Measurements from ENCODE around the gene NRN1.

Gene NRN1

DNA sequence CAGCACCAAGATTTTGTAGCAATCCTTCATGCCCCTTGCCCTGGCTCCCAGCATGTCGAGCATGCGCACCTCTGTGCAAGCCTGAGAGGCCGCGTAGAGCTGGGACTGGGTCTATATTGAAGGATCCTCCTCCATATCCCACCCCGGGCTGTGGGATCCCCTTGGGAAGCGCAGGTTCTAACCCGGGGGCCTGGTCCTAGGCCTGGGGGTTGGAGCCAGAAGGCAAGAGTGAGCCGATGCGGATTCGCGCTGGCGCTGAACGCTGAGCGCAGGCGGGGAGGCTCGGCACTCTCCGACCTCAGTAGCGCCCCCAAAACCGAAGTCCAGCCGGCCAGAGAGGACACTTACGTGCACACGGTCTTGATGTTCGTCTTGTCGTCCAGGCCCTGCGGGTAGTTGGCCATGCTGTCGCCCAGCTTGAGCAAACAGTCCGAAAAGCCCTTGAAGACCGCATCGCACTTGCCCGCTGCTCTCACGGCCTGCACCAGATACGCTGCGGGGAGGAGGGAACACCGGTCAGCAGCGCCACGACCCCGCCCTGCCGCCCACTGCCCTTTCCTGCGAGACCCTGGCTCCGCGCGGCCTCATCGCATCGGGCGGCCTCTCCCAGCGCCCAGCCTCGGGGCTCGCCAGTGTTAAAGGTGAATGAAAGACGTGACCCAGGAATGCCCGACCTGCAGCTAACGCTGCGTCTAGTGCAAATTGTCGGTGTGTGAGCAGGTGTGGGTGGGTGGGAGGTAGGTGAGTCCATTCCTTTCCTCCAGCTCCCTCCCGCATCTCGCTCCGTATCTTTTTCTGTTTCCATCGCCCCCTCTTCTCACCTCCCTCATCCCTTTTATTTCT, 4.5 kb downstream of the NRN1 start:
- no peak for DNase-seq

DNA sequence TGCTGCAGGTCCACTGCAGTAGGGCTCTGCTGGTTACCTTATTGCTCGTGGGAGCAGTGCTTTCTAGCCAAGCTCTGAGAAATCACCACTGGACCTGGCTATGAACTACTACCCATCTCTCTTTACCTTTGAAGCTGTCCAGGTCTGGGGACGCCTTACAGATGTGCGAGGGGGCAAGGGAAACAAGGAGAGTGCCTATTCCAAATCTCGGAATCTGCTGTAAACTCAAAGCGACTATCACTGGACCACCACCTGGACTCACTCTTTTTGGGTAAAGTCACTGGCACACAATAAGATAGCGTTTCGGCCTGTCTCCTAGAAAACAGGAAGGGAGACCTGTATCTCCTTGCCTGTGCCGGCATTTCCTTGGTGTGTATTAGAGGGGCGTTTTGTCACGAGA, 5.3 kb downstream of the NRN1 start:
- DNase-seq, result no peak

DNA sequence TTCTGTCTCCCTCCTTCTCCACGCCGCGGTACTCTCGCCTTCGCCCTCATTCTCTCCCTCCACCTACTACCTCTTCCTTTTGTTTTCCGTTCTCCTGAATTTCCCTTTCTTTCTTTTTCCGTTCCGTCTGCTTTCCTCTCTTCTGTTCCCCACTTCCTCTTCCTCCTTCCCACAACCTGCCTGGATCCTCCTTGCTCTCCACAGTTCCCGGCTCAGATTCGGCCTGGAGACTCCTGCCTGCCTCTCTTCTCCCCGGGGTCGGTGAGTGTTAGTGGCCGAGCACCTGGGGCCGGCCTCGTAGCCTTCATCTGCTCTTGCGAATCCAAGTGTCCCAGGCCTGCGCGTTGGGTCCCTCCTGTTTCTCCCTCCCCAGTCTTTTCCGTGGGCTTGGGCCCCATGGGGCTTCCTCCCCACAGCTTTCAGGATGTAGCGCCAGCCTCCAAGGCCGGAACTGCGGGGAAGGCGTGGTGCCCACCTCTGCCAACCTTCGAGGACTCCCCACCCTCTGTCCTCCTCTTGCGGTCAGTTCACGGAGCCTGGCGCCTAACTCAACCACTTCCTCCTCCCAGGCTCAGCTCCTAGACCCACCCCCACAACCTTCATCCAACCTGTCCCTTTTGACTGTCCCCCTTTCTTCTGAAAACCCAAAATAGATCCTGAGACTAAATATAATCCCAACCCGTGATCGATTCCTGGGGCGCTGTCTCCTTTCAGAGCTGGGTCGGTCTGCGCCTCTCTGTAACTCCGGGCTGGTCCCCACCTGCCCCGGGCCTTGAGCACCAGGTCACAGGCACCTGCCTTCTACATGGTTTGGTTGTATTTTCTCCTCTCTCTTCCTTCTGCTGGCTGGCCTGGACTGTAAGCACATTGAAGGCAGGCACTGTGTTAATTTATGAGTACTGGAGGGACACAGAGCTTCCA, 6.8 kb downstream of the NRN1 start:
- no peak for DNase-seq

DNA sequence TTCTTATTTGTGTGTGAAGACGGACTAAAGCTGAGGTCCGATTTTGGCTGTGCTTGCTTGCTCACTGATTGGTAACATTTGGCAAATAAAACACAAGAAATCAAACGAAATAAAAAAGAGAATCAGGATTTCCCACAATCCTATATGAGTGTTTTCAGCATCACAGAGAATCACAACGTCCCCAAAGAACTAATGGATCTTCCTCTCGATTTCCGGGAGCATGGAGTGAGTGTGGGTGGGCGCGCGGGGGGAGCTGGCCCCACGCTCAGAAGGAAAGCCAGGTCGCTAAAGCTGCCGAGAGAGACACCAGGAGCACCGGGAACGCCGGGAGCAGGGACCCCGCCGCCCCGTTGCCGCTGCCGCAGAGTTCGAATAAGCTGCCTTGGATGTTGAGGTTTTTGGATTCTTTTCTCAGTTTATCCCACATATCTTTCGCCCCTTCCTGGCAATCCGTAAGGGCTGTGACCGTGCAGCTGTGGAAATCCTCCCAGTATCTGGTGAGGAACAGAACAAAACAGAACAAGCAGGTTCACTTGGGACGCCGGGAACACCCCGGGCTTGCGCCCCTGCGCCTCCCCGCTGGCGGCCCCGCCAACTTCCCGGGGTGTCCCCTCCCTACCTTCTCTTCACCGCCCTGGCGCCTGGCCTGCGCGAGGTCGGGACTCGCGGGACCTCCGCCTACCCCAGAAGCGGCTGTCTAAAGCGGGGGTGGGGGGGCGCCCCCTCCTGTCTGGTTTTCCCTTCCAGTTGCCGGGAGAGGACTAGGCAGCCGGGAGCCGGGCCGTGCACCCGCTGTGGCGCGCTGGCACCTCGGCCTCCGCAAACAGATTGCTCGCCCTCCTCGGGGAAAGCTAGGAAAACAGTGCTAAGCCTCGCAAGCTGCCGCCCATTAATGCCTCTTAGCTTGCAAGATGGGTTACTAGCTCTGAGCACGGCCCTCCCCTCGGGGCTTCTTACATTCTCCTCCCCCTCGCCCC, 7.7 kb downstream of the NRN1 start:
- DNase-seq, result no peak

DNA sequence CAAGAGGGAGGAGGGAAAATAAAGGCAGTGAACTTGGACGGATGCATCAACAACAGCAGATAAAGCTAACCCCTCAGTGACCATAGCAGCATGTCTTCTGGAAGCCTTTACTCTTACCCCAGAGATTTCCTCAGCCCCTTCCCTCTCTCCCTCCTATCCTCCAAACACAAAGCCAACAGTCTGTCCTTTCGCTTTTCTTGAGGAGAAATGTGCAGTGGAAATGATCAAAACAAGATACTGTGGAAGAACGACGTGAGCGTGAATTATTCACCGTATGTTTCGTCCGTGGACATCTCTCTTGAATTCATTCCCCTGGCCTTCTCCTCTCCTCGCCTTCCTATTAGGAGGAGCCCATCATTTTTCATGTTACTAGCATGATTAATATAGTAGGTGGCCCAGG, 8.5 kb downstream of the NRN1 start:
- DNase-seq, result no peak

DNA sequence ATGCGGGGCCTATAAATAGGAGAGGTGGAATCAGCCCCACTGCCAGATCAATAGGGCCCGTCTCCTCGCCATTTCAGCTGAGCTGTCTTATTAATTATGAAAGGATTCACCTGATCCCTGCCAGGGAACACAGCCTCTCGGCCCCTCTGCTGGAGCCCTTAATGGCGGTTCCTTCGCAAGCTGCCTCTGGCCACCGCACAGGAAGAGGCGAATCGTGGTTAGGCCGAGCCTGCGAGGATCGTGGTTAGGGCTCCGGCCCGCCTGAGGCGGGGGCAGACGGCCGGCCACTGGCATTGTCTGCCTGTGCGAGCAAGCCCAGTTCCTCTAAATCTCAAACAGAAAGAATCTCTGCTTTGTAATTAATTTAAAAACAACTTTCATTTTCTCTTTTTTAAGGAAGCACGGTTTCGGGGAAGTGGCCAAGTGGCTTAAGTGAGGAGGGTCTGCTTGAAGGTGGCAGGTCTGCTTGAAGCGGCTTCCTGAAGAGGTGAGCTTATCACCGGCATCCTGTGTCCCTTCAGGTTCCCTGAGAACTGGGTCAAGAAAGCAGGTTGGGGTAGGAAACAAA, 9.2 kb downstream of the NRN1 start:
- DNase-seq, result no peak

DNA sequence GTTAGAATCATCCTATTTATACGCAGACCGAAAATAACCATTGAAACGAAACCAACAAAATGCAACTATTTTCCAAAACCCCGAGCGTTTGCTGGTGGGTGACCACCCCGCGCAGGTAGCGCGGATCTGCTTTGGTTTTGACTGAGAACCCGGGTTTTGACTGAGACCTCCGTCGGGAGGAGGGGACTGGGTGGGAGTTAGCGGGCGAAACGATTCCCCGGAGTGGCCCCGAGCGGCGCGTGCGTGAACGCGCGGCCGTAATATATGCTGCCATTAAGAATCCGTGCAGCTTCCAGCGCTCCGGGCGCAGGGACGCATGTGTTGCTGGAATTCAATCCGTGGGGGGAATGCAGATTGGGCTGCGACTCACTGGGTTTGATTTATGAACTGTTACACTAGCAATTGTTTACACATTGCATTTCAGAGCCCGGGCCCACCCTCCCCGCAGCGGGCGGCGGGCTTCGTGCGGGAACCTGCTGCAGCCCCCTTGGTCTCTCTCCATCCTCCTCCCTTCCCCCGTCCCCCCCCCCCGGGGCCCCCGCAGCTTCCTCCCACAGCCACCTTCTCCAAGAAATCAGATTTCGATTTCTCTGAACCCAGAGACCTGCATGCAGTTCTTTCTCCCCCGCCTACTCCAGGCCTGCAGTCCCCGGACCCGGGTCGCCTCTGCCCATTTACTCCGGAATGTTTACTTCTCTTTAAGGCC, 9.9 kb downstream of the NRN1 start:
- no peak for DNase-seq

DNA sequence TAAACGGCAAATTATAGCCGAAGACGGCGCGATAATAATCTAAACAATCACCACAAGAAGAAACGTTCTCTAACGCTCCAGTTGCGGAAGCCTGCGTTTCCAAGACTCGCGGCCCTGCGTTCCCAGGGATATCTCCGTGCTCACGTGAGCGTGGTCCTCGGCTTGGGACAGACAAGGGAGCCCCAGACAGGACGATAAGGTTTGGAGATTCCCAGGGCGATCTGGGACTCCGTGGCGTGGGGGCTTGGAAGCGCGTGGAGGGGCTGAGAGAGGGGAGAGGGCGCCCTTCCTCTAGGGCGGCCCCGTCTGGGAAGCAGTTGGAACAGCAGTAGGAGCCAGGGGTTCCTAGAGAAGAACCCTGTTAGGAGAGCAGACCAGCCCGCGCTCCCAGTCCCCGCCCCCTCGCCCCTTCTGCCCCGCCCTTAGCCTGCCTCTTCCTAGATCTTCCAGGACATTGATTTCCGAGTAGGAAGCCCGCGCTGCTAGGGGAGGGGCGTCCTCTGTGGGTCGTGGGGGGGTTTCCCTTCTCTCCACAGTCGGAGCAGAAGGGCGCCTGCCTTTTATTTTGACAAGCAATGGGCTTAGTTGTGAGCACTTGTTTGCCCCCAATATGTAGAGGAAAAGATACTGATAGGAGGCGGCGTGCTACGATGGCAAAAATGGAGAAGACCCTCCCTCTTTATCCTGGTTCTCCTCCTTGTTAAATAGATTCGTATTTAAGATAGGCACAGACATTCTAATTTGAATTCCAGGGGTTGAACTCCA, 10.6 kb downstream of the NRN1 start:
- no peak for DNase-seq

DNA sequence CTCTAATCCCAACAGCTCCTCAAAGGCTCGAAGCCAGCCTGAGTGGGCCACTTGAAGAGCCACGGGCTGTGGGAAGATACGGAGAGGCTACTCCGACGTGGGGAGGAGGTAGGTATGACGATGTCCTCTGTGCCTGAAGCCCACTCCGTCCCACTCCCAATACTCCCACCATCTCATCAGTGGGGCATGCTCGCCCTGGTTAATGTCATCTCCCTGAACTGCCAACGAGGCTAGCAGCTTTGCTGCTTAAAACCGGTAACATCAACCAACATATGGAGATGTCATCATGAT, 11.1 kb downstream of the NRN1 start:
- no peak for DNase-seq

DNA sequence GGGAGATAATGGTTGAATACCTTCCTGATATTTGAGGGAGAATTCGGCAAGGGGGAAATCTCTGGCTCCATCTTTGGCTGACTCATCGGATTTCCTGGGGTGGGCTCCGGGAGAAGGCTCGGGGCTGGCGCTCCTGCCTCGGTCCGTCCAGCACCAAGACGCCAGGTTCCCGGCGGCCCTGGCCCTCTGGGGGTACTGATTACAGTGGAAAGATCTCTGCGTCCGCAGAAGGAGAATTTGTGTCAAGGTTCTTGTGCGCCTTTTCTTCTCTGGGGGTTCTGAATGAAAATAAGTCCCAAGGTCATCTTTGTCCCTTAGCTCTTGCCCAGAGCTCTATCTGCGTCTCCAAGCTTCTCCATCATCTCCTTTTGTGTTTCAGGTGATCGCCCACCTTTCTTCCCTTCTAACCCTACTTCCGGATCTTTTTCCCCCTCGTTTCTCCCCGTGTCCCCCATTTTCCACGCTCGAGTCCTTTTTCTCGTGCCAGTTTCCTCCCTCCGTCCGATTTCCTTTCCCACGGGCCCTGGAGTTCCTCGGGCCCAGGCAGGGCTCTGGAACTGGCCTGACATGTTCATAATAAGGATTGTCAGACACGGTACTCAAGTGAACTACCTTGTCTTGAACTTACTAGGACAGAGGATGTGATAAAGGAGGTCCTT, 11.6 kb downstream of the NRN1 start:
- no peak for DNase-seq

DNA sequence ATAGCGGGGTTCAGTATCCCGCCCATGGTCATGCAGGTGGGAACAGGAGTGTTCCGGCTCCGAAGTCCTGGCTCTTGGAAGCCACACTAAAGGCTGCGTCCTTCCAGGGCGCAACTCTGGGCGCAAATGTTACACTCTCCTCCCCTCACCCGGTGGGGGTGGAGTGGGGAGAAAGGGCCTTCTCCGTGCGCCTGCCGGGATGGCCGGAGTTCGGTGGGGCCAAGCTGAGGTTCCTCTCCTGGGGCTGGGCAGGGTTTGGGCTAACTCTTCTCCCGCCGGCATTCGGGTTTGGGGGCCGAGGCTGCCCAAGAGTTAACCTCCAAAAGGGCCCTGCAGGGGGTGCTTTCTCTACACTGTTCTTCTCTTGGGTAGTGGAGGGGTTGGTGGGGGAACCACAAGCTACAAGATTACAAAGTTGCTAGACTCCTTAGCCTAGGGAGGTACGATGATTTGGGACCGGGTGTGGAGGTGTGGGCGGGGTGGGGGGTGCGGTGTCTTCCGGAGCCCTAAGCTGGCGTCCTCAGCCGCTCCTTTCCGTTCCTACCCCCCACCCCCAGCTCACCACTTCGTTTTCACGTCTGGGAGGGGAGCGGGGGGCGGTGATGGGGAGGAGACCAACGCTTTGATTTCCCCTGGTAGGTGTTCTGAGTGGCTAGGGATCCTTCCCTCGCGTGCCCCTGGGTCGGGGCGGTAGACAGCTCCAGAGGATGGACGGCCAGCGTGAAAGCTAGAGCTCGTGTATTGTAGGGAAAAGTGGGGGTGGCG, 12.3 kb downstream of the NRN1 start:
- DNase-seq, result no peak

DNA sequence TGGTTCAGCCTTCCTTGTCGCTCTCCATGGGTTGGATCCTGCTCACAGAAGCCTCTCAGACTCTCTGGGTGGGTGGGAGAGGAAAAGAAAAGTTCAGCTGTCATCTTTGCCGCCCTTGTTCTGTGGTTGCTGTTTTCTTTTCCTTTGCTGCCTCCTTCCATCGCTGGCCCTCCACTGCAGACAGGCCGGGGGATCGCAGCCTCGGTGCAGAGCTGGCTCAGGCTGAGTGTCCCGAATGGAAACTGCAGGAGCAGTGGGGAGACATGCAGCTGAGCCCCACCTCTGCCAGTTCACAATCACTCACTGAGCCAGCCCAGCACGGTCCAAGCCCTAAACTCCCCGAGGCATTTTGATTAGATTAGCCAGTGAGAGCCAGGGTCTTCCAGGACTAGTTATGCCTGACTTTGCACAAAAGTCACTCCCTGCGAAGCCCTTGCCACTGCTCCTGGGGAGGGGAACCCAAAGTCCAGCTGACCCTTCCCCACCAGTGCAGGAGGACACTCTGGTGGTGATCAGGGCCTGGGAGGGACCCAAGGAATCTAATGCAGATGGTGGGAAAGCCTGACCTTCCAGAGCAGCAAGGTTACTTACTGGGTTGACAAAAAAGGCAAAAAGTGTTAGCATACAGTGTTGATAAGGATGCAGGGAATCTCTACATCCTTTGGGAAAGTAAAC, 14.0 kb downstream of the NRN1 start:
- no peak for DNase-seq

DNA sequence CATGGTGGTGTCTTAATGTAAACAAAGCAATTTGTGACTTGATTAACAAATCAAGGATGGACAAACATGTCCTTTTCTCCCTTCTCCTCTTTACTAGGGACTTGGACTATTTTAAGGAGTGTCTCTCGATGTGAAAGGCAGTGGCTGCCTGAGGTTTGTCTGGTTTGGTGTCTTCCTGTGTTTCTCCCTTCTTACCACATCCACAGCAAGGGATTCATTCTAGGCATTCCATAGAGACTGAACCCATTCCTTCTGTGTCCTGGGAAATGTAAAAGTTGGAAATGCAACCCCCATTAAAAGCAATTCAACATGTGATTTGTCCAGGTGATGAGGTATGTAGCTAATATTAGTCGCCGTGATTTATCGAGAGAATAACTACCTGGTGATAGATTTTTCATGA, 15.9 kb downstream of the NRN1 start:
- no peak for DNase-seq

DNA sequence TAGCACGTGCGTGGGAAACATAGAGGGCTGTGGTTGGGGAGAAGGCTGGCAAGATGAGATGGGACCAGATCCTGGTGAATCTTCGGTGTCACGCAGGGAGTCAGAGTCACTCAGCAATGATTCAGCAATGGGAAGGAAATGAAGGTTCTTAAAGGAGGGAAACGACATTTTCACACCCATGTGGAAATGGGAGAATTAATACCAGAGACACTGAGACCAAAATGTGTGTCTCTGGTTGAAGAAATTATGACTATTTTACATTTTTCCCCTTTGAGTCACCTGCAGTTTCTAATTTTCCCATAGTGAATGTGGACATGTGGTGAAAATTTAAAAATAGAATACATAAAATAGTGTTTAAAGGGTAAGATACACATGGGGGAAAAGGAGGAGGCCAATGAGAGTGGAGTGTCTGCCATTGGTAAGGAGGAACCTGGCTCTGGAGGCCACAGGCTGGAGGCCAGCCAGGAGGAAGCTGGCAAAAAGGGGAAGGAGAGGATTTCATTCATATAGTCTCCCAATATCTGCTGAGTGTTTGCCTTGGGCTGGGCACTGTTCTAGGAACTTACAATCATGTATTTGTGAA, 17.5 kb downstream of the NRN1 start:
- no peak for DNase-seq

DNA sequence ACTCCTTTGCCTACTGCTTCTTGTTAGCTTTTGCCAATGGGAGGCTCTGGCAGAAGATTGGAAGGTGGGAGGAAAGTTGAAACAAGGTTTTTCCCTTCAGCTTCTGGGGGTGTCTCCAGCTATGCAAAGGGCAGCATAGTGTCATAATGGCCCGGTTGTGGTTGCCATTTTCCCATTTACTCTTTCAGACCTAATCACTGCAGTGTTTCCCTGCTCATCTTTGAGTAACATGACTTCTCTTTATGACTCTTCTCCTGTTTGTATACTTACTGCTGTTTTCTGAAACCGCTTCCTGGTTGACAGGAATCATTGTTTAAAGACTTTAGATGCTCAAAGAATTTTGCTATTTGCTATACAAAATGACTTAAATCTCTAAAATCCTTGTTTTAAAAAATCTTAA, 19.9 kb downstream of the NRN1 start:
- DNase-seq, result no peak

DNA sequence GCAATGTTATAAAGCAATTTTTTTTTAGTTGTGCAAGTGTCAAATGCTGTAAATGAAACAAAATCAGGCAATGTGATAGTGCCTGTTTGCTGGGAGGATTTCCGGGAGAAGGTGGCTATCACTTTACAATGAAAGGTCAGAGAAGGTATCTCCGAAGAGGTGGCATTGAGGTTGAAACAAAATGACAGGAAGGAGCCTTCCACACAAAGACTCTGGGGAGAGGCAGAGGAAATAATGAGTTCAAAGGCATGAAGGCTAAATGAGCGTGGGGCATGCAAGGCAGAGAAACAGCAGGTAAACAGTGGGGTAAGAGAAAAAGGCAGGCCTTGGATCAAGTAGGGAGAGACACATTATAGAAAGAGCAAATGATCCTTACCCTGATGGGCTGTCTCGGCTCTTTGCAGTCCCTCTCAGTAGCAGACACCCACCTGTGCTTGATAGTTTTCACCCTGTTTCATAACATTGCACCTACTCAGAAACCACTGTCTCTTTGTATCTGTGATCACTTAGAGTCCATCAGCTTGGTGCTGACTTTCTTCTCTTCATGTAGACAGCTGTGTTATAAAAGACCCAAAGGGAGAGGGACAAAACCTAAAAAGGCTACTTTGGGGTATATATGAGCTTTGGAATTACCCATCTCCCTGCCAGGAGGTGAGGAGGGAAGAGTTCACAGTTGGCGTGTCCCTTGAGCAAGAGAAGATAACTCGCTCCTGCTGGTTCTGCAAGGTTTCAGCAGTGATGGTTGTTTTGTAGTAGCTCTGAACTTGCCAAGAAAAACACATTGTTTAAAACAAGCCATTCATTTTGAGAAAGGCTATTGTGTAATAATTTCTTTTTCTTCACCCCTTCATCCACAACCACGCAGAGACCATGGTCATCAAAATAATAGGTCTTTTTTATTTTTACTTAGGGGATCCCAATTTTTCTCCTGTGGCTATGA, 22.3 kb downstream of the NRN1 start:
- no peak for DNase-seq

DNA sequence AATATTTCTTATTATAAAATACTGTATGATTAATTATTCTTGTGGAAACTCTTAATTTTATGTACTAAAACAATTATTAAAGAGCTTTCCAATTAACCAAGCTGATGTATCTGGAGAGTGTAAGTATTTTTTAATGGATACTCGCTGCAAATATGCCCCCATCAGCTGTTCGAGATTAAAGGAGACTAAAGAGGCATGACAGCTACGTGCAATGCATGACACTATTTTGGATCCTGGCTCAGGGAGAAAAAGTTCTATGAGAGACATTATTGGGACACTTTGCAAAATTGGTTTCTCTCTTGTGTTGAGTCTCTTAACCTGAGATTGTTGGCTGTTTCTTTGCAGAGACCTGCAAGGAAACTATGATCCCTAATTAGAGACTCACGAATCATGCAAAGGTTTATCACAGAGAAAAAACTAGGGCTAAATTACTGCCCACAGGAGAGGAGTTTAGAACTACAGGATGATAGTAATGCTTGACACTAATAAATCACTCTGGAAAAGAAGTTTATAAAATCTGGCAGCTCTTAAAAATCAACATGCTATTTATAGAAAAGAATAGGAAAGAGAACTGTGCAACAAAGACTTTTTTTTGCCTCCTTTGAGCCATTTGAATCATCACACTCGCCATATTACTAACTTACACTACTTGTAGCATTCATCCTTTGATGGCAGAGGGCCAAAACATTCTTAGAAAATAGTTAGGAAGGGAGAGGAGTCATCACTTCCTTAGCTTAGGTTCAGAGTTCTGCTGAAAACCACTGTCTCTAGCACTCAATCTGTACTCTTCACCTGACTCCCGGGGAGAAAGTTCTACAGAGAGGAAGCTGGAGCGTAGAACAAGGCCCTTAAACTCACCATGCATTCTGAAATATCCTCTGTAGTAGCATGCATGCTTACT, 25.3 kb downstream of the NRN1 start:
- DNase-seq, result no peak

Data from stimulated activated CD4-positive, alpha-beta T cell treated with anti-CD3 and anti-CD28 coated beads, Interleukin-4, amount 100 ng/mL, for 1 hour (primary cell).